Measurements from ENCODE around the gene TRIM38.
A peak's percentile ranks its signal among the peaks of the same experiment; 100 is the strongest.
"Not testable (repeated sequence)": the region's sequence is repeated elsewhere in the genome, so short reads cannot be mapped to it uniquely, and the experiment has no call there.

Gene TRIM38

GRCh38 chr6:26012061-26012460 is 49.5 kb downstream of the TRIM38 start:
- H3K4me3 ChIP-seq (ENCODE audit: low read depth, low read length), result no peak overlapping the region
- no peak for TF ChIP-seq CTCF (IDR thresholded peaks at IDR 0.05; ENCODE audit: low read depth, low read length, missing control alignments)
- no peak for DNase-seq (ENCODE audit: low read depth)
- in situ Hi-C loops (cut with HindIII; ENCODE audit: low sequenced_read_pairs), result no loop called here

GRCh38 chr6:26014386-26014785 is 51.8 kb downstream of the TRIM38 start:
- H3K4me3 ChIP-seq (ENCODE audit: low read depth, low read length); DNase-seq (ENCODE audit: low read depth); in situ Hi-C loops (cut with HindIII; ENCODE audit: low sequenced_read_pairs): not testable (repeated sequence)

DNA sequence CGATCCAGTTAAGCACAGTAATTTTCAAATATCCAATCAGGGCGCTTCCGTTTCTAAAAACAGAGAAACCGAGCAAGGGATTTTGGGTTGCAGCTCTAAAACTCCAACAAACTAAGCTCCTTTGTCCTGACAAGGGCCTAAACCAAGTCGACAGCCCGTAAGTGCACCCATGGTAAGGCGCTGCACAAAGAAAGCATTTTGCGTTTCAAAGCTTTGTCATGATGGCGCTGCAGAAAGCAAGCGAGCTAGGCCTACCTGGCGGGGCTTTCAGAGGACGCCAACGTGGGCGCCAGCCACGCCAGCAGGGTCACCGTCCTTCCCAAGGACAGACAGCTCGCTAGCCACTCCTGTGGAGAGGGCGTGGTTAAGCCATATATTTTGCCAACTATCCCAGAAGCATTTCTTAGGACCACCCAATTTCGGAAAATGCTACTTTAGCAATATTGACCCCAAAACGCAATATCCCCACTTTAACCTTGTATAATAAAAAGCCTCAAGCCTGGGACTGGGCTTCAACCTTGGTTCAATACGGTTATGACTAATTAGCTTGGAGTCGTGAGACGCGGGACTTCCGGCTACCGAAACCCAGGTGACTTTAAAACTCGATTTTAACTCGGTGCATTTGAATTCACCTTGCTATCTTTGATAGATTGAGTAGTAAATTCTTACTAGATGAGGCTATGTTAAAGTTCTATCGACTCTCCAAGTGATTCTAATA is 53.8 kb downstream of the TRIM38 start:
- in situ Hi-C loops (cut with HindIII; ENCODE audit: low sequenced_read_pairs), result no loop called here
- TF ChIP-seq CTCF (IDR thresholded peaks at IDR 0.05; ENCODE audit: low read depth, low read length, missing control alignments), result no peak
- DNase-seq (ENCODE audit: low read depth), result no peak
- H3K4me3 ChIP-seq (ENCODE audit: low read depth, low read length), result no peak overlapping the region

- peak overlapping the region; percentile 27 for H3K4me3 ChIP-seq (ENCODE audit: low read depth, low read length)
- DNase-seq (ENCODE audit: low read depth), result no peak
- in situ Hi-C loops (cut with HindIII; ENCODE audit: low sequenced_read_pairs), result no loop called here
- TF ChIP-seq CTCF (IDR thresholded peaks at IDR 0.05; ENCODE audit: low read depth, low read length, missing control alignments), result no peak
Measured at GRCh38 chr6:26016963-26017631, 54.5 kb downstream of the TRIM38 start.

DNA sequence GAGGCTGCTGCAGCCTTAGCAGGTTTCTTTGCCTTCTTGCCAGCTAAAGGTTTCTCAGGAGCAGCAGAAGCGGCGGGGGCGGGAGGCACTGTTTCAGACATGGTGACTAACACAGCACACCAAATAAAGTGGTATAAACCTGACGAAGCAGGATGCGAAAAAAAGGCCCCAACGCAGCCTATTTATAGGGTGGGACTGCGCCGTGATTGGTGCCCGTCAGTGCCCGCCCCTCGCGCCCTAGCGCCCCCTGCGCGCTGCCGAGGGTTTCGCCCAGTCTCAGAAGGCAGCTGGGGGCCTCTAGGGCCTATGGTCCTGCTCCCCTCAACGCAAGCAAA is 55.0 kb downstream of the TRIM38 start:
- in situ Hi-C loops (cut with HindIII; ENCODE audit: low sequenced_read_pairs), result no loop called here
- TF ChIP-seq CTCF (IDR thresholded peaks at IDR 0.05; ENCODE audit: low read depth, low read length, missing control alignments), result peak; percentile 46

DNA sequence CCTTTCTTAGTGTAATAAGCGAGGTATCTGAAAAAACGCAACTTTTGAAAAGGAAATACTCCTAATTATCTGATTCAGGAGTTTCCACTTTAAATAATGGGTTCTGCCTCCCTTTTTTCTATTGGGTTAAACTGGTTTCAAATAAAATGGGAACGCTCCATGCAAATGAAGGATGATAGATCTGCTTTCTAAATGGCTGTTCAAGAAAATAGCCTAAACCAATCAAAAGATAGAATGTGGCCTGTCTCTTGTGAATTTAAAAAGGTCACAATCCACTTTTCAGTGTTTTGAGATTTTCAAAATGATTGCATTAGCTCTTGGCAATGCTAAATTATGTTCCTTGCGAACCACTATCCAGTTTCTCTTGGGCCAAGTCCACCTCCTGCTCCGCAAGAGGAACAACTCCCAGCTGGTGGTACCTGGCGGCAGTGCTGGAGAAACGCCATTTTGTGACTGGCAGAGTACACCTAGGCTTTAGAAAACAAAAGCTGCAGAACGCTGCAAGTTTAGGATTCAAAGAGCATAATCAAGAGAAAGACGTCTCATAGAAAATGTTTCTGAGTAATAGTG is 56.7 kb downstream of the TRIM38 start:
- TF ChIP-seq CTCF (IDR thresholded peaks at IDR 0.05; ENCODE audit: low read depth, low read length, missing control alignments), result no peak
- no peak for DNase-seq (ENCODE audit: low read depth)
- H3K4me3 ChIP-seq (ENCODE audit: low read depth, low read length), result no peak overlapping the region
- in situ Hi-C loops (cut with HindIII; ENCODE audit: low sequenced_read_pairs), result no loop called here

More for the DNA sequence above, 55.0 kb downstream of the TRIM38 start:
- no peak for DNase-seq (ENCODE audit: low read depth)
- H3K4me3 ChIP-seq (ENCODE audit: low read depth, low read length), result peak overlapping the region; percentile 27

- in situ Hi-C loops (cut with HindIII; ENCODE audit: low sequenced_read_pairs), result no loop called here
- no peak for DNase-seq (ENCODE audit: low read depth)
- peak overlapping the region; percentile 70 for H3K4me3 ChIP-seq (ENCODE audit: low read depth, low read length)
- no peak for TF ChIP-seq CTCF (IDR thresholded peaks at IDR 0.05; ENCODE audit: low read depth, low read length, missing control alignments)
Measured at GRCh38 chr6:26019967-26020328, 57.3 kb downstream of the TRIM38 start.
